SKM-1 treated with dmso at 0.1 percent for 144 hours (cell line): Measurements from ENCODE around the gene NCOA7.

Experiments
- DNase-seq: peaks from one replicate; lab custom pipeline; 2025; ENCODE audit not compliant: unreplicated experiment; lab: John Stamatoyannopoulos, UW

NCOA7 gene, protein sequence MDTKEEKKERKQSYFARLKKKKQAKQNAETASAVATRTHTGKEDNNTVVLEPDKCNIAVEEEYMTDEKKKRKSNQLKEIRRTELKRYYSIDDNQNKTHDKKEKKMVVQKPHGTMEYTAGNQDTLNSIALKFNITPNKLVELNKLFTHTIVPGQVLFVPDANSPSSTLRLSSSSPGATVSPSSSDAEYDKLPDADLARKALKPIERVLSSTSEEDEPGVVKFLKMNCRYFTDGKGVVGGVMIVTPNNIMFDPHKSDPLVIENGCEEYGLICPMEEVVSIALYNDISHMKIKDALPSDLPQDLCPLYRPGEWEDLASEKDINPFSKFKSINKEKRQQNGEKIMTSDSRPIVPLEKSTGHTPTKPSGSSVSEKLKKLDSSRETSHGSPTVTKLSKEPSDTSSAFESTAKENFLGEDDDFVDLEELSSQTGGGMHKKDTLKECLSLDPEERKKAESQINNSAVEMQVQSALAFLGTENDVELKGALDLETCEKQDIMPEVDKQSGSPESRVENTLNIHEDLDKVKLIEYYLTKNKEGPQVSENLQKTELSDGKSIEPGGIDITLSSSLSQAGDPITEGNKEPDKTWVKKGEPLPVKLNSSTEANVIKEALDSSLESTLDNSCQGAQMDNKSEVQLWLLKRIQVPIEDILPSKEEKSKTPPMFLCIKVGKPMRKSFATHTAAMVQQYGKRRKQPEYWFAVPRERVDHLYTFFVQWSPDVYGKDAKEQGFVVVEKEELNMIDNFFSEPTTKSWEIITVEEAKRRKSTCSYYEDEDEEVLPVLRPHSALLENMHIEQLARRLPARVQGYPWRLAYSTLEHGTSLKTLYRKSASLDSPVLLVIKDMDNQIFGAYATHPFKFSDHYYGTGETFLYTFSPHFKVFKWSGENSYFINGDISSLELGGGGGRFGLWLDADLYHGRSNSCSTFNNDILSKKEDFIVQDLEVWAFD

DNA sequence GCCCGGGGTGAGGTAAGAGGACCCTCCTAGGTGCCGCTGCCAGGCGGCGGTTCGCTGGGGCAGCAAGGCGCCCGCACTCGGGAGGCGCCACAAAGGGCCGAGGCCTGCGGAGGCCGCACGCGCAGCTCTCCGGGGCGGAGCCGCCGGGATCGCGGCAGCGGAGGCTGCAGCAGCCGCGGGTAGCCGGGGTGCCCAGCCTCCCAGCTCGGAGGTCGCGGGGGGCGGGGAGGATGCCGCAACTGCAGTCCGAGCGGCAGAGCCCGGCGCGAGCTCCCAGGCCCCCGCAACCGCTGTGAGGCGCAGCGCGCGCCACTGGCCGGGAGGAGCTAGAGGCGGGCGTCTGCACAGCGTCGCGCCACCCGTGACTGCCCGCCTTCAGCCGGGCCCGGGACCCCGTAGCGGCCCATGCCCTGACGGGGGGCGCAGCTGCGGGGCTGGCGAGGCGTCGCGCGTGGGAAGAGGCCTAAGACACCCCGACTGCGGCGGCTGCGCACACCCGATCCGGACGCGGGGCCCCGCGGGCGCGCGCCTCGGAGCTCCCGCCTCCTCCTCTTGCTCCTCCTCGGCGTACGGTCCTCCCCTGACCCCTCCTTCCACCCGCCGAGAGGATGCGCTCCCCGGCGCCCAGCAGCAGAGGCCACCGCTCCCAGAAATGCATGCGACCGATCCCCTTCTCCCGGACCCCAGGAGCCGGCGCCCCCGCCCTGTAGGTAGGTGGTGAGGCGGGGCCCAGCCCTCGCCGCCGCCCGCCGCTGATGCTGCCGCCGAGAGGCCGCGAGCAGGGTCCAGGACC lies at the start of gene NCOA7:
Gene NCOA7, plus strand, starts transcription at position 603 of the 793 bp plus-strand sequence. CDS start 24,395 bp downstream, outside the sequence.
- DNase-seq: peak; percentile 71

DNA sequence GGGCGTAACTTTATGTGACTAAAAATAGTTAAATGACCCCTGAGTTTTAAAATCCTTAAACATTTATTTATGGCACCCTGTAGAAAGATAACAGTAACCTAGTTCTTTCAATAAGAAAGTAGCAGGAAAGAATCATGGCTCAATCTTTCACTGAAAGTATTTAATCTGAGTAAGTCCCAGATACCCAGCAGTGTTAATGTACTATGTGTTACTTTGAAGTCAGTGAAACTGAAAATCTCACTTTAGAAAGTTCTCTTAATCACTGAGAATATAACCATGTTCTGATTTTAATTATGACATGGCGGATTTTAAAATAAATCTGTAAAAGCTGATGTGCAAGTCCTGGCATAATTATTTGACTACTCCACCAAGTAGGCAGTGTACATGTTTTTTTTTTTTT lies 49.4 kb upstream of the NCOA7 start:
- DNase-seq: no peak

DNA sequence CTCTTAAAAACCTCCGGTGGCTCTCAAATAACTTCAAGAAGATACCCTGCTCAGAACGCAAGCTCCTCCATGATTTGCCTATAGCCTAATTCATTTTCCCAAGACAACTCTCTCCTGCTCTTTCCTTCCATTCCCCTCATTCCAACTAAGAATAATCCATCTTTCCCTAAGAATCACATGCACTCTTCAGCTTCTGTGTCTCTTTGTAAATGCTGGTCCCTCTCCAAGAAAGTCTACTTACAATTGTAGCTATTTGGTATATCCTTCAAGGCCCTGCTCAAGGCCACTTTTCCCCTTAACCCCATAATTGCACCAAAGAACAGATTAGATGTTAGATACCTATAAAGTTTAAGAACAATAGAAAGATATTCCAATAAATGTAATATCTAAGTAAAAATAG lies 48.7 kb upstream of the NCOA7 start:
- DNase-seq: no peak

DNA sequence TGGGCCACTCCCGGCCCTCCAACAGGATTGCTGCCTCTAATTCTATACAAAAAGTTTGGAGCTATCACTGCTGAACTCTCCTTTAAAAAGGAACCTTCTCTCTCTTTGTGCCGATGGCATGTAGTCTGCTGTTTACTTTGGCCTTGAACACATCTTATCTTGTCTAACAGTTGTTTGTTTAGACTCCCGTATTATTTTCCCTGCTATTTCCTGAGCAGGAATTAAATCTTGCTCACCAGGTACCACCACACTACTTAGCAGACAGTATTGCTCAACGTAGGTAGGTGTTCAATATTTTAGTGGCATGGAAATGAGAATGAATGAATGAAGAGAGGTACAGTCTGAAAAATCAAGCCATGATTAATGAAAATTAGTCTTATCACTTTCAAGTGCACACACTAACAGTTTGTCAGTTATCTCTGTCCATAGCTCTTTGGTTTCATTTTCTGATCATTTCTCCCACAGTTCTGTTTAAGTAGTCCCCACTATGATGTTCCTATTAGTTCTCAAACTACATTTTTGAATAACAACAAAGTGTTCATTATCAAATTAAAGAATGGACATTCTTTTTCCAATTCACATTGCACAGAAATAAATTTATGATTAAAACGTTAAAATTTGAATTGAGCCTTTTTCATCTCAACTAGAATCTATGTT lies 48.2 kb upstream of the NCOA7 start:
- no peak for DNase-seq

DNA sequence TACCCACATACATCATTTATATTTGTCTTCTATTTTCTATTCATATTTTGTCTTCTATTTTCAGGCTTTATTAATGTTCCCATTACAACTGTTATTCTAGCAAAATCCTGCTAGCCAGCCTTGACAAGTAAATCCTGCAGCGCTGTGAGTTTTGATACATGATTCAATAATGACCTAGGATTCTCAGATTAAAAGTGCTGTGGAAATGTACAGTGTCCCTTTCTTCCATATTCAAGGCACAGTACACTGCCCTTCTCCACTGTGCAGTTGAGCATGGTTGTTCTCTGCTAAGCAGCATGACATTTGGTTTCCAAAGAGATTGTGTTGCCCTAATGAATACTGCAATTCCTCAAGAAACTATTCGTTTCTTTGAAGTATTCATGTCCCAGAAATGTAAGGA lies 47.2 kb upstream of the NCOA7 start:
- DNase-seq: no peak

DNA sequence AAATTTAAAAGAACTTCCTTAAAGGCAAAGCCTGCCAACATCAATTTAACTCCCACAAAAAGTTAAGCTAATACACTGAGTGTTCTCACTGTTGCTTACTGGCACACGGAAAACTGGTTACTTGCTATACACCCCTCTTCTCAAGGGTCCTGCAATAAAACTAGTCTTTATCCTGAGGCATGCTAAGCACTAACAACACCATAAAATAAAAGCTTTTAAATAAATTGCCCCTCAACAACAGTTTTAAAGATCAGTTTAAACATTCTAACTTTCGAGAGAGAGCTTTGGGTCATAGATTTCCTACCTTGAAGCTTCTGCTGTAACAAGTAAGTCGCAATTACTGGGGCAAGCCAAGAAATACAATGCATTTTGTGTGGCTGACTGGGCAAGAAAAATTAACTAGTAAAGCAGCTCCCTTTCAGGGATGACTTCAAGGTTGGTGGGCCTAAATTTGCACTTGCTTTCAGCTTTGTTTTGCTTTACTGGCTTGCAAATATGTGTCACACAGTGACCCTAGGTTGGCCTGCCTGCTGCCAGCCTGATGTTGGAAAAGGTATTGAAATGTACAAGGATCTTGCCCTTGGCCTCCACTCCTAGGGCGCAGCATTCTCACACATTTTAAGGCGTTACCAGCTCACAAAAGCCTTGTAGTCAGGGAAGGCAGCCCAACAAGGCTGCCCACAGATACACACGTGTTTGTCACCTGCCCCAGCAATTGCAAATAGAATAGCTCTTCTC lies 45.3 kb upstream of the NCOA7 start:
- no peak for DNase-seq

DNA sequence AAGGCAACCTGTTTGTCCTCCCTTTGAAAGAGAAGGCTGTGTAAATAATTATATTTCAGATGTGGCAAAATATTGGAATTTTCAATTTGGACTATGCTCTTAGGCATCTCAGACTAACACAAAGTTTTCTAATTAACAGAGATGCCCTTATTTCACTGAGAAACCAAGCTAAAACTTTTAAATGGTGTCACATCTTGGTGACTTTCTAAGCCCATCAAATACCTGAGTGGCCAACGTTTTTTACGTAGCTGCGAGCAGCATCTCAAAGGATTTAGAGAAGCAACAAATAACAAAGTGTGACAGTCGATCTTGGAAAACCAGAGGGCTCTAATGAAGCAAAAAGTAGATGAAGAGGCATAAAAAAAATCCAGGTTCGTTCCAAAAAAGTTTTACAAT lies 44.7 kb upstream of the NCOA7 start:
- no peak for DNase-seq

DNA sequence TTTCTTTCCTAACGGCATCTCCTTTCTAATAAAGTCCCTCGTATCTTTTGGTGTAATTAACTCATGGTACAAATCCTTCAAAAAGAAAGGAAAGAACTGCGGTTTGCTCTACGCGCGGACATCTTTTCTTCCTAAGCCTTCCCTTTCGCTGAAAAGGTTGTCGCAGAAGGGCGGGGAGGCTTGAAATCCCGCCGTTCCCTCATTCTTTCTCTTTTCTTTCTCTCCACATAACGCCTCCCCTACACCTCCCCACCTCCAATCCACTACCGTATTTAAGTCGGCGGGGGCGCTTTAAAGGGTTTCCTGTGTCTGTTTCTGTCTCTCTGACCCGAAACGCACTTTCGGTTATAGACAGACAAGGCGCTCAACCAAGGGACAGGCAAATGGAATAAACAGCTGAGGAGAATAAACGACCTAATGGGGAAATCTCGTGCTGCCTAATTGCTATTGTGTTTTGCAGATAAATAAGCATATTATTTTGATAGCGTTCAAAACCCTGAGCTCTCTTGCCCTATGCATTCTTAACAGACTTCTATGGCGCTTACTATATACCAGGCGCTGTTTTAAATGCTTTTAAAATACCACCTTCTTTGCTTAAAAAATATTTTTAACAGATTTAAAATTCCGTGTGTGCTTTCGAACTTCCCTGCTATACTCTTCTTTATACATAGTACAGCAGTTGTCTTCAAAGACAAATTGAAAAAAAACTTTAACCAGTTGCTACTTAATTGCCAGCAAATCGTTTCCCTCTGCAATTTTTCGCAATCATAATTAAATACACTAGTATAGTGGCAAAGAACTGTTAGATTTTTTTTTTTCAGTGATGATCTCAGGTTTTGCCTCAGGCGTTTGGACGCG lies 43.8 kb upstream of the NCOA7 start:
- DNase-seq: no peak

DNA sequence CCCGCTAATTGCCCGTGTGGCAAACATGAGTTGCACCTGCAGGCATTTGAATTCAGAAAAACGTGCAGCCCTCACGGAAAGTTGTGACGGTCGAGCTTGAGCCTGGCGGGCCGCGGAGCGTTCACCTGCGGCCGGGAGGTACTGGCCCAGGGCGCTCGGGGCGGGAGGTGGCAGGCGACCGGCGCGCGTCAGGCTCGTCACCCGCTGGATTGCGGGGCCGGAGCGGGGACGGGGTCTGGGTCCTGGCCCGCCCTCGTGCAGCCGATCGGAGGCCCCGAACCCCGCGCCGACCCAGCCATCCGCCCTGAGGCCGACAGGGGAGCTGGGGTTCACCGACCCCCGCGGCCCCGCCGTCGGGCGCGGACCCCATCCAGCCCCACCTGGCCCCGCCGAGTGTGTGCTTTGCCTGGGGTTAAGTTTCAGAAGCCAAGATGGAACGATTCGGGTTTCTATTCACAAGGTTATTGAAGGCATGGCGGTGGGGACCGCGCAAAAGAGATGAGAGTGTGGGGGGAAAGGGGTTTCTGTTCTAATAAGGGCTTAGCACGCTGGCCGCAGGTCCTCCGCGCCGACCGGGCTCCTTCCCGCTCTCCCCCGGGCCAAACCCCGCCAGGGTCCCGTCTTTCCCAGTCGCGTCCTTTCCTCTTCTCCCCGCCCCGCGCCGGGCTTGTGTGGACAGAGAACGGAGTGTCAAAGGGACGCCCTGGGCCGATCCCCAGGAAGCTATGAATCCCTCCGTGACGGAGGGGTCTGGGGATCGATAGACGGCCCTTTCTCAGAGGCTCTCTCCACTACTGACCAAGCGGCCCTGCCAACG lies 43.0 kb upstream of the NCOA7 start:
- no peak for DNase-seq

DNA sequence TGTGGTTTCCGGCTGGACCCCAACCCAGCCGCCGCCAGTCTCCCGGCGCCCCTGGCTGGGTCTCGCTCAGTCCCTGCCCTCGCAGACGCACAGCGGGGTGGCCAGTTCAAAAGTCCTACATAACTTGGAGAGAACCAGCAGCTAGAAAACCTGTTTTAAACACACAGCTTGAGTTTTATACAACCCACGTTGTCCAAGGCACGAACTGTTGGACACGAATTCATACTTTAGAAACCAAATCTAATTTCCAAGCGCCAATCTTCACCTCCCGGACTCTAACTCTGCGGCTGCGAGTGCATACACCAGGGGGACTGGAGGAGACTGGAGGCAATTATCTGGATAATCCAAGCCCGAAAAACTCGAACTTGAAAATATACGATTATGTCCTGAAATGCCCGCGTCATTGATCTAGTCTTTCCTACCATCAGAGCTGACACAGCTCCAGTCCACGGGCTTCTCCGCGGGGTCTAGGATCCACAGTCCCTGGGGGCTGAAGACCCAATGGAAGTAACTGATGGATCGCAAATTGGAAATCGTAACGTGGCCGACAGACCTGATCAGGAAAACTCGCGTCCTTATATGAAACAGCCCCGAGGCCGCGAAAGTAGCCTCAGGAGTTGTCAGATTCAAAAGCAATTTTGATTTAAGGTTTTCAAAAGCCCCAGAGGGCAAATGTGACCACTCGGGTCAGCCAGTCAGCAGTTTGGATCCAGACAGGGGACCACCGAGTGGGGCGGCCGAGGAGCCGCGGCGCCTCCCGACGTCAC lies 42.2 kb upstream of the NCOA7 start:
- DNase-seq: no peak

DNA sequence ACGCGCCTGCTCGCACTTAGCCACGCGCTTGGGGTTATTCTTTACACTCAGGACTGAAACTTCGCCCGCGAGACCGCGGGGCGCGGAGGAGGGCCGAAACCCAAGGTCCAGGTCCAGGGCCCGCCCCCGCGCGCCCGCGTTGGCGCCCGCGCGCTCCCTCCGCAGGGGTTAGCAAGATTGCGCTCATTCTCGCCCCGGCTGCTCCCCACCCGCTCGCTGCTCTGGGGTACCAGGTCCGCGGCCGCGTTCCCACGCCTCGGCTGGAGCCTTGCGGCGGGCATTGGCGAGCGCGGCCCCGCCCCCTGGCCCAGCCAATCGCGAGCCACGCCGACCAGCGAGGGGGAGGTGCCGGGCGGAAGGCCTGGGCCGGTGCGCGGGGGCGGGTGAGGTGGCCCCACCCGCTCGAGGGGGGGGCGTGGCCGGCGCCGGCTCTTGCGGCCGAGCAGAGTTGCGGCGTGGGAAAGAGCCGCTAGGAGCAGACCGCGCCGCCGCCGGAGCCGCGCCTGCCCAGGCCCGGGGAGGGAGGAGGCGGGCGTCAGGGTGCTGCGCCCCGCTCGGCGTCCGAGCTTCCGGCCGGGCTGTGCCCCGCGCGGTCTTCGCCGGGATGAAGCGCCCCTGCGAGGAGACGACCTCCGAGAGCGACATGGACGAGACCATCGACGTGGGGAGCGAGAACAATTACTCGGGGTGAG lies 41.4 kb upstream of the NCOA7 start, which contains the start of gene HEY2:
Gene HEY2, plus strand, starts transcription at position 460 of the 692 bp plus-strand sequence. Its CDS starts 145 bp downstream, at position 605.
- DNase-seq: peak; percentile 67

DNA sequence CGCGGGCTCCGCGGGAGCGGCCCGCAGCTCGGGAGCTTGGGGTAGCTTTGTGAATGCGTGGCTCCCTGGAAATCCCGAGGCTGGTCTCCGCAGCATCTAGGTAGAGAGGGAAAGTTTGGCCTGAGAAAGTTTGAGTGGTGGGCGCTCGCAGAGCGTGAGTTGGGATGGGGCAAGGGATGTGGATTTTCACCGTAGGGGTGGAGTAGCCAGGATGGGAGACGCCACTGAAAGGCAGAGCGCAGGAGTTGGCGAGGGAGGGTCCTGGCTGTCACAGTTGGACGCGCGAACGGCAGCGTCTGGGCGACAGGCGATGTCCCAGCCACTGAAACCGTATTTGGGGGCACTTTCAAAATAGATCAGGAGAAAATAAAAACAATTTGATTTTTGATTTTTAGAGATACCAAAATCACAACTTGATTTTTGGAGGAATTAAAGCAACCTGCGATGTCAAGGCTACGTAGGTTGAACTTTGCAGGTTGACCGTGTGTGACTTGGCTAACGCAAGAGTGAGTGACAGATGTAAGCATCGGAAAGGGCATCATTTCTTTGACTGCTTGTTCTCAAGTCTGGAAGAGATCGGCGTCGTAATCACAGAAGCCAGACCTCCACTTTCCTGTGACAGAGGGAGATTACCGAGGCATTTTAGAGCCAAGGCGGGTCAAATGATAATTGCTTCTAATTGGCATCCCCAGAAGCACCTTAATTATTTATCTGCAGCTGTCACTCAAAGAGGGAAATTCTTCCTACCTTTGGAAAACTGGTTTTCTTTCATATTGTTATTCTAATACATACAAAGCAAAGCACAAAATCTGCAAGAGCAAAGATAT lies 40.7 kb upstream of the NCOA7 start:
- DNase-seq: no peak

DNA sequence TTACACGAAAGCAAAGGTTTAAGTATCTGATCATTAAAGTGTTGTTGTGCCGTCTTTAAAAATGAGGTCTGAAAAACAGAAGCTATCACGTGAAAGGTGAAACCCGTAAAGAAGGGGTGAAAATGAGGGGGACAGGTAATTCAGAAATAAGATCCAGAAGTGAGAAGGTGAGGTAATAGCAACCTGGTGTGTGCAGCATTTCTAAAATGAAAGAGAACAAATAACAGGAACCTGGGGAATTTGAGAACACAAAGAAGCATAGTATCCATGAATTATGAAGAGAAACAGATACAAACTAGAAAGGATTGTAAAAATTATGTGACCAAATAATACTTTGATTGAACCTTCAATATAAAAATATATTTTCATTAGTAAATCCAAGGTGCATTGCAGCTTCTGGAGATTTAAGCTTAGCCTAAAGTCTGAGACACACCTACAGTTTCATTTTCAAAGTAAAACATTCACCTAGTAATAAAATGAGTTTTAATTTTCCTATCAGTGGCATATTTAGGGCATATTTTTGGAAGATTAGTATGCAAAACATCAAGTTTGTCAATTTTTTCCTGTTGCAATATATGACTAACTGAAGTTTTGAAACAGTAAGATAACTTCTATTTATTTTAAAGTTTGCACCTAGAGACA lies 39.9 kb upstream of the NCOA7 start:
- no peak for DNase-seq

DNA sequence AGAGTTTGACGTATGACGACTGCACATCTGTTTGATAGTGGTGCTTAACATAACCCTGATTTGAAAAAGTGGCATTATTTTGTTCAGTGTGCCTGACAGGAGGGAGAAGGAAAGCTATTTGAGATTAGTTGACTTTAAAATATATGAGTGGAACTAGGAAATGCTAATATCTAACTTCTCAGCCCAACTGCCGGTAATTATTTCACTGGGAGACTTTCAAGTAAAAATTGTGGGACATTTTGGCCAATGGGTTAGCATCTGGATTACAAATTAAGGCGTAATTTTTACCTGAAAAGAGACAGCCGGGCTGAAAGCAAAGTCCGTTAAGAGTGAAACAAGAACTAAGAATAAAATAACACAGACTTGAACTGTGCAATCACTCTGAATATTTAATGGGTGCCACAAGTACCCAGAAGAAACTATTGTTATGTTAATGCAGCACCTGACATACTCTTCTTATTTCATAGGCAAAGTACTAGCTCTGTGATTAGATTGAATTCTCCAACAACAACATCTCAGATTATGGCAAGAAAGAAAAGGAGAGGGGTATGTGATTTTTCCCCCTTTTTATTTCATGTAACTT lies 39.3 kb upstream of the NCOA7 start:
- no peak for DNase-seq

DNA sequence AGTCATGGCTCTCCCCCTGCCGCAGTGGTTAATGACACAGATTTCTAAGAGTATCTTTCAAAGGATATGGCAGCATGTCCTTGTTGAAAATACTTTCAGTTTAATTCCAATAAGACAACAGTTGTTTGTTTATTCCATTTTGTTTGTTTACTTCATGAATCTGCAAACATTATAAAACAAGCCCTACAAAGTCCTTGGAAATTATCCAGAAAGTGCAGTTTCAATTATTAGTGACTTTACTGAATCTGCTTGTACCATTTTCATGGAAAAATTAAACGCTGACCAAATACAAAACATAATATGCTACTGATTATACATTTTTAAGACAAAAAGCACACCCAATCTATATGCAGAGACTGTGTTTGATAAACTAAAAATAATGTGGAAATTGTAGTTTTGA lies 38.0 kb upstream of the NCOA7 start:
- no peak for DNase-seq
